SK-N-MC (cell line): Measurements from ENCODE around the gene RCC1.
"Not testable (repeated sequence)": the region's sequence is repeated elsewhere in the genome, so short reads cannot be mapped to it uniquely, and the experiment has no call there.

Experiments used
- DNase-seq: peaks from one replicate; pipeline ENCODE4 v3.0.0-alpha.2; 2011; ENCODE audit warnings: low read depth, low spot score
- H3K27ac ChIP-seq: fragments of 200-600 bp; sonication (generic); 2 replicates; pipeline ENCODE4 v1.5.1; 2016; ENCODE audit warnings: mixed run types
- H3K36me3 ChIP-seq: fragments of 200-600 bp; sonication (generic); 2 replicates; pipeline ENCODE4 v1.6.1; 2017; ENCODE audit warnings: antibody characterized with exemption, low read length, mixed read lengths; ENCODE audit not compliant: insufficient read depth
- H3K4me3 ChIP-seq: fragments of 200-600 bp; sonication (generic); 2 replicates; pipeline ENCODE4 v1.5.1; 2016
- H3K9ac ChIP-seq: fragments of 200-600 bp; sonication (generic); 2 replicates; pipeline ENCODE4 v1.8.0; 2017; ENCODE audit warnings: mixed run types, mixed read lengths; ENCODE audit not compliant: insufficient read length
- H3K9me3 ChIP-seq: fragments of 200-600 bp; sonication (generic); 2 replicates; pipeline ENCODE4 v1.6.1; 2017; ENCODE audit warnings: low read depth, mild to moderate bottlenecking, antibody characterized with exemption, low read length, moderate library complexity, mixed read lengths
- EZH2 ChIP-seq: fragments of 200-600 bp; sonication (generic); IDR thresholded peaks from one replicate; pipeline ENCODE4 v1.6.1; 2017; ENCODE audit warnings: antibody characterized with exemption
- FOXP2 ChIP-seq: optimal IDR thresholded peaks from 2 replicates; pipeline ENCODE3; 2011; ENCODE audit warnings: mild to moderate bottlenecking, moderate library complexity; ENCODE audit not compliant: insufficient read depth; ENCODE audit errors: extremely low read length, control extremely low read depth
- POLR2AphosphoS5 ChIP-seq: IDR thresholded peaks from 2 replicates; pipeline ENCODE4 v1.6.1; 2012; ENCODE audit warnings: mild to moderate bottlenecking, low read depth, low read length, borderline replicate concordance

RCC1 gene

DNA sequence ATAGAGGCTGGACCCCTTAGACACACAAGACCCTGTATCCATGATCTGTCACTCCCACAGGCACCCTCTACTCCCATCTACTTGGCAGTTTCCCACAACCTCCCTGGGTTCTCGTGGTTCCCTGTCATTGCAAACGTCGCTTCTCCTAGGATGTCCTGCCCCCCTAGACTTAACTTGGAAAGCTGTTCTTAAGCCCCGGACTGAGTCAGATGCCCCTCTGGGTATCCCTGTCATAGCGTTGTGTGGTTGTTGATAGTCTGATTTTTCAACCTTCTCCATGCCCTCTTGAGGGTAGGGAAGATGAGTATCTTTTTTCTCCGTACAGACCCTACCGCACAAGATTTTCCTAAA lies 11.8 kb downstream of the RCC1 start:
- no peaks in the 10 kb centered on the region for H3K9me3 ChIP-seq
- TF ChIP-seq POLR2AphosphoS5 (no peak), EZH2 (no peak), FOXP2 (no peak)
- H3K36me3 ChIP-seq: peaks cover 13% of the 10 kb centered on the region
- peak overlapping the region; percentile 97 for H3K4me3 ChIP-seq
- H3K9ac ChIP-seq: peak overlapping the region; percentile 98
- no peak for DNase-seq
- H3K27ac ChIP-seq: peak overlapping the region; percentile 97

DNA sequence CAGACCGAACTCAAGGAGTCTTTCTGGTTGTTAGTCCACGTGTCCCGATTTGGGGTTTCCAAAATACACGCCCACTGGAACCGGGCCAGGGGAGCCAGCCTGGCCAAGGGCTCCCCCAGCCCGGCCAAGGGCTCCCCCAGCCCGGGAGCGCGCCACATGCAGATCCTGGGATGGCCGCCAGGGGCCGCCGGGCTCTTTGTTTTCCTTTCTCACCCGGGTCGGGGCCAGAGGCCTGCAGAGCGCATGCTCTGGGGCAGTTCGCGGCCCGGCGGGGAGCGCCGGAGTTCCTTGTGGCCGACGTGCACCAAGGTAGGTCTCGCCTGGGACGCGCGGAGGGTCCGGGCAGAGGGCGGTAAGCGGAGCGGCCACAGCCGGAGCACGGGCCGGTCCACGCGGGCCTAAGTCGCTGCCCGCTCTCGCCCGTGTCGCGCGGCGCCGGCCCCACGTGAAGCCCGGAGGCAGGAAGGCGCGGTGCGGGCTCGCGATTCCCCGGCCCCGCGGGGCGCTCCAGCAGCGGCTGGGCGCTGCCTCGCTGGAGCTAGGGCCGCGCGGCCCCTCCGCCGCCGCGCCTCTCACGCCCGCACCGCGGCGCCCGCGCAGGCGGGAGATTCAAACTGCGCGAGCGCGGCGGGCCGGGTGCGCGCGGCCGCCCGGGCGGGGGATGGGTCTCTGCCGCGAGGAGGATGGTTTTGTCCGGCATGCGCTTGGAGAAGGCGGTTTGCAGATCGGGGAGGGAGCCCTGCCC lies 12.3 kb downstream of the RCC1 start:
- Histone ChIP-seq H3K27ac (peak overlapping the region; percentile 97), H3K36me3 (peaks cover 7% of the 10 kb centered on the region; the same call in 1 of the 2 replicates), H3K9me3 (no peaks in the 10 kb centered on the region), H3K9ac (peak overlapping the region; percentile 98), H3K4me3 (peak overlapping the region; percentile 97)
- peak; percentile 74 for TF ChIP-seq FOXP2
- peak; percentile 88 for TF ChIP-seq POLR2AphosphoS5
- no peak for TF ChIP-seq EZH2
- DNase-seq: no peak

DNA sequence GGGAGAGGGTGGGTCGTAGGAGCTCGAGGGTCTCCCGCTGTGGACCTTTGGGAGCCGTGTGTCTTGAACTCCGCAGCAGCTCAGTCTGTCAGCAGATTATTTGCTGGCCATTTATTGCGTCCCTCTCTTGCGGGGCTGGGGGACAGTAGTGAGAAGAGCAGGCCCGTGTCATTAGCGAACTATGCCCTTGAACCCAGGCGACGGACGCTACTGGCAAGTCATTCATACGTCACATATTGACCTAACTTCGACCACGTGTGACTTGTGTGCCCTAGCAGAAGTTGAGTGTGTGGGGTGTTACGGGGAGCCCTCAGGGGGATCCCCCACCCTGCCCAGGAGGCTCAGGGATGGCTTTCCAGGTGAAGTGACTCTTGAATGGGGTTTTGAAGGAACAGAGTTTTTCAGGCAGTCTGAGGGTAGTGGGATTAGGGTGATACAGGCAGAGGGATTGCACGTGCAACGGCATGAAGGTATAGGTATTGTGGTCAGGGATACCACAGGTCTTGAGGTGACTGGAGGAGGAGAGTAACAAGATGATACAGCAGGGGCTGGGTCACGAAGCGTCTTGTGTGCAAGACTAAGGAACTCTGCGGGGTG lies 13.0 kb downstream of the RCC1 start:
- DNase-seq: no peak
- peak overlapping the region; percentile 97 for H3K4me3 ChIP-seq

DNA sequence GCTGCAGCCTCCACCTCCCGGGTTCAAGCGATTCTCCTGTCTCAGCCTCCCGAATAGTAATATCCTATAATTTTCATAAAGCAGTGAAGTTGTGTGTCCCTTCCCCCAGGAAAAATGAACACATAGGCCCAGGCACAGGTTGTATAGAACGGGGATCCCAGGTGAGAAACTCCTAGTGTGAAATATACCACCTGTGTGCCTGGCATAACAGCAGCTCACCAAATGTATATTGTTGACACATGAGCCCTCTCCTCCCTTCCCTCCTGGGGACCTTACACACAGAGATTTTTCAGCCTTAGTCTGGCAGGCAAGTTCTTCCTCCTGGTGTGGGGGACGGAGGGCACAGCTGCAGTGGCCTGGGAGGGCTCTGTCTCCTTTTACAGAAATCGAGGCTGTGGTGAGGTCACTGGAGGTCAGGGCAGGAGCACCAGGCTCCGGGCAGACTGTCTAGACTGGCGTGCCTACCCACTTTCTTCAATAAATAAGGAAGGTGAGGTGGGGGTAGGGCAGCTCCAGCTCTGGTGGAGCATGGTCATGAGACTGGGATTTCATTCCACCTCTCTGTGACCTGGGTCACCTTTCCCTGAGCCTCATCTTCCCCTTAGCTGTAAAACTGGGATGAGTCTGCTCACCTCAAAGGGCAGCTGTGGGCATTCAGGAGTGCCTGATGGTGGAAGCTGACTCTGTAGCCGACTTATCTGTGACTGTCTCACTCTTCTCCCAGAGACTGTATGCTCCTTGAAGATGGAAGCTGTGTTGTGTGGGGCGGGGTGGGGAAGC lies 14.3 kb downstream of the RCC1 start:
- Histone ChIP-seq H3K4me3 (peak overlapping the region; percentile 97; the same call in 1 of the 2 replicates), H3K9ac (no peak overlapping the region)

More for the DNA sequence above, 13.0 kb downstream of the RCC1 start:
- peaks cover under 1% of the 10 kb centered on the region; the same call in 1 of the 2 replicates for H3K36me3 ChIP-seq
- peak overlapping the region; percentile 98 for H3K9ac ChIP-seq
- H3K27ac ChIP-seq: peak overlapping the region; percentile 97
- no peak; the same call in 1 of the 2 replicates for TF ChIP-seq POLR2AphosphoS5
- TF ChIP-seq FOXP2: no peak
- no peak for TF ChIP-seq EZH2
- no peaks in the 10 kb centered on the region for H3K9me3 ChIP-seq

DNA sequence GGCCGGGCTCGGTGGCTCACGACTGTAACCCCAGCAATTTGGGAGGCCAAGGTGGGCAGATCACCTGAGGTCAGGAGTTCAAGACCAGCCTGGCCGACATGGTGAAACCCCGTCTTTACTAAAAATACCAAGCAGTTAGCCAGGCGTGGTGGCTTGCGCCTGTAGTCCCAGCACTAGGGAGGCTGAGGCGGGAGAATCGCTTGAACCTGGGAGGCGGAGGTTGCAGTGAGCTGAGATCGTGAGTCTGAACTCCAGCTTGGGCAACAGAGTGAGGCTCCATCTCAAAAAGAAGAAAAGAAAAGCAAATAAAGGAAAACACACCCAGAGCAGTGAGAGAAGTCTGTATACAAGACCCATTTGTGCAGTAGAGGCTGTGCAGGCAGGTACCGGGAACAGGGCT lies 15.0 kb downstream of the RCC1 start:
- H3K9me3 ChIP-seq, H3K27ac ChIP-seq, H3K4me3 ChIP-seq, H3K36me3 ChIP-seq, DNase-seq, H3K9ac ChIP-seq: not testable (repeated sequence)

More for the DNA sequence above, 14.3 kb downstream of the RCC1 start:
- DNase-seq: no peak
- H3K27ac ChIP-seq: no peak overlapping the region
- TF ChIP-seq FOXP2 (no peak), POLR2AphosphoS5 (no peak), EZH2 (no peak)
- peaks cover 4% of the 10 kb centered on the region; the same call in 1 of the 2 replicates for H3K36me3 ChIP-seq
- no peaks in the 10 kb centered on the region for H3K9me3 ChIP-seq

DNA sequence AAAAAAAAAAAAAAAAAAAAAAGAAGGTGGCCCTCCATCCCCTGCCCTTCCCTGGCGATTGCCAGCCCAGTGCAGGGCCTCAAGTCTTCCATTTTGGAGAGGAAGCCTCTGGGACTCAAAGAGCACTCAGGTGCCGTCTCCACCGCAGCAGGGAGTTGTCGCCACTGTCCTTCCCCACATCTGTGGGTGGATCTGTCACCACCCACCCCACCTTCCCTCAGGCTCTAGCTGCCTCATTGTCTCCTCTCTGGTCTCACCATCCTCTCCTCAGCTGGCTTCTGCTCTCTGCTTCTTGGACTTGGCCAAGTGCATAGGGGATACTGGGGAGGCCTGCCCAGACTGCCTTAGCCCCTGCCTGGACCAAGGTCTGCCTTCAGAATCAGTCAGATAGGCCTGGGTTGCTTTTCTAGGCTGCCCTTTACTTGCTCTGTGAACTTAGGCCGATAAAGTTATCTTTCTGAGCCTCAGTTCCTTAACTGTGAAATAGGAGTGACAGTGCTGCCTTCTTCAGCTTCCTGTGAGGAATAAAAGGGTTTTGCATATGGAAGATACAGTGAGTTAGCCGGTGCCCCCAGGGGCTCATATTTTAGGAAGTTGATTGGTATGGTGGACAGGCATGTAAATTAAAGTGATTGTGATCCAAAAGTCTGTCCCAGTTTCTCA lies 15.8 kb downstream of the RCC1 start:
- H3K9ac ChIP-seq: no peak overlapping the region
- no peak for TF ChIP-seq POLR2AphosphoS5
- TF ChIP-seq FOXP2: no peak
- TF ChIP-seq EZH2: no peak

DNA sequence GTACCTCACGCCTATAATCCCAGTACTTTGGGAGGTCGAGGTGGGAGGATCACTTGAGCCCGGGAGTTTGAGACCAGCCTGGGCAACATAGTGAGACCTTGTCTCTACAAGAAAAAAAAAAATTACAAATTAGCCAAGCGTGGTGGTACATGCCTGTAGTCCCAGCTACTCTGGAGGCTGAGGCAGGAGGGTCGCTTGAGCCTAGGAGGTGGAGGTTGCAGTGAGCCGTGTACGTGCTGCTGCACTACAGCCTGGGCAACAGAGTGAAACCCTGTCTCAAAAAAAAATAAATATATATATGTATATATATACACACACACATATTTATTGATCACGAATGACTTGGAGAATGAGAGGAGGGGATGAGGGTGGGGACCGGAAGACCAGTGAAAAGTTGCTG lies 16.7 kb downstream of the RCC1 start:
- H3K36me3 ChIP-seq, H3K9ac ChIP-seq, DNase-seq: not testable (repeated sequence)

More for the DNA sequence above, 15.8 kb downstream of the RCC1 start:
- Histone ChIP-seq H3K36me3 (peaks cover 4% of the 10 kb centered on the region; the same call in 1 of the 2 replicates), H3K4me3 (no peak overlapping the region), H3K9me3 (no peaks in the 10 kb centered on the region), H3K27ac (no peak overlapping the region)
- DNase-seq: no peak

DNA sequence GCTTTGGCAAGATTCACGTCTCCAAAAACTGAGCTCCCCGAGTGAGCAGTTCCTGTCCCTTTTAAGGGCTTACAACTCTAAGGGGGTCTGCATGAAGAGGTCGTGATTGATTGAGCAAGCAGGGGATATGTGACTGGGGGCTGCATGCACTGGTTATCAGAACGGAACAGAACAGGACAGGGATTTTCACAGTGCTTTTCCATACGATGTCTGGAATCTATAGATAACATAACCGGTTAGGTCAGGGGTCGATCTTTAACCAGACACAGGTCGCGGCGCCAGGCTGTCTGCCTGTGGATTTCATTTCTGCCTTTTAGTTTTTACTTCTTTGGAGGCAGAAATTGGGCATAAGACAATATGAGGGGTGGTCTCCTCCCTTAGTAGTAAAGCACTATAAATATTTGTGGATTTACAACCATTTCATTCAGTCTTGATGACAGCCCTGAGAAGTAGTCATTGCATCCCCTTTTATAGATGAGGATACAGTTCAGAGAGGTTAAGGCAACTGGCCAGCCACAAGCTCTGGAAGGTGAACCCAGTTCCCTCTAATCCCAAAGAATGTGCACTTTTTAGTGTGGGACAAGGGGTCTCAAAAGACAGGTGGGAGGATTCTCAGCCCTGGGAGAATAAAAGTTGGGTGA lies 19.3 kb downstream of the RCC1 start:
- H3K27ac ChIP-seq, H3K36me3 ChIP-seq, H3K4me3 ChIP-seq, H3K9ac ChIP-seq, DNase-seq, H3K9me3 ChIP-seq: not testable (repeated sequence)

More for the DNA sequence above, 16.7 kb downstream of the RCC1 start:
- not testable (repeated sequence) for H3K27ac ChIP-seq, H3K4me3 ChIP-seq, H3K9me3 ChIP-seq
